Suprapubic skin (tissue), 3 donors: Measurements from ENCODE around the gene NCAPD2.

Source experiments
- CTCF ChIP-seq, 2 donors: fragments of 200-600 bp in 1 of 2; fragments of 450-650 bp in 1 of 2; sonication (generic) in 1 of 2; IDR thresholded peaks; one replicate each; pipeline ENCODE4 v1.5.1; 2016 to 2019; ENCODE audit warnings: antibody characterized with exemption in 2 of 2, mild to moderate bottlenecking in 1 of 2, moderate library complexity in 1 of 2
- EP300 ChIP-seq: sonication (generic); formaldehyde crosslinking; IDR thresholded peaks from one replicate; pipeline ENCODE4 v1.6.1; 2017; ENCODE audit warnings: antibody characterized with exemption

- no peak for TF ChIP-seq CTCF (IDR thresholded peaks at IDR 0.05)
- TF ChIP-seq EP300 = no peak
These were observed 63.0 kb downstream of the NCAPD2 start for GRCh38 chr12:6556857-6557256.
